ENCODE results near the gene MEAK7. TPM values are rescaled to one million over a fixed set of nuclear protein-coding genes. Genes with fewer than 3 reads are reported as not detected.

The MEAK7 gene
- total and polyA plus RNA-seq, 2 of the 8 experiments (the other 6 are each of a cell fraction or from before 2014, with no cell fraction given) = 9.6 to 19.6 TPM

DNA sequence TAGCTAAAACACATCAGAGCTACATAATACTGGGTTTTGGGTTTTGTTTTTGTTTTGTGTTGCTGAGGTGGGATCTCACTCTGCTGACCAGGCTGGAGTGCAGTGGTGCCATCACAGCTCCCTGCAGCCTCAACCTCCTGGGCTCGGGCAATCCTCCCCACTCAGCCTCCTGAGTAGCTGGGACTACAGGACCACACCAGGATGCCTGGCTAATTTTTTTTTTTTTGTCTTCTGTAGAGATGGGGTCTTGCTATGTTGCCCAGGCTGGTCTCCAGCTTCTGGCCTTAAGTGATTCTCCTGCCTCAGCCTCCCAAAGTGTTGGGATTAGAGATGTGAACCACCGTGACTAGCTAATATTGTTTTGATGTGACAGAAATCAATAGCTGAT is 6.2 kb downstream of the MEAK7 start (continued):
- no peak for TF ChIP-seq BCL11A (IDR thresholded peaks at IDR 0.05; ENCODE audit: low read depth in 2 of 2, low read length in 2 of 2)
- TF ChIP-seq SIN3A (conservative IDR thresholded peaks at IDR 0.05 in 1 of 2, IDR thresholded peaks at IDR 0.05 in 1 of 2; ENCODE audit: low read depth in 1 of 2, low read length in 2 of 2) = no peak
- TF ChIP-seq HDAC2 (IDR thresholded peaks at IDR 0.05; ENCODE audit: borderline replicate concordance in 1 of 2, low read depth in 2 of 2, low read length in 2 of 2) = no peak
- no peak for TF ChIP-seq KDM1A (IDR thresholded peaks at IDR 0.05; ENCODE audit: borderline replicate concordance, low read length)
